ENCODE data around the gene TMEM161A. TPM values are rescaled to one million over a fixed set of nuclear protein-coding genes. Genes with fewer than 3 reads are reported as not detected.

TMEM161A gene
- total and polyA plus RNA-seq, 9 of the 15 experiments (the other 6 are each of a cell fraction or from before 2014, with no cell fraction given) = 0.63 to 92.3 (median 38.9) TPM

GRCh38 chr19:19171821-19172532, 33.7 kb upstream of the TMEM161A start (continued):
- no peak for TF ChIP-seq ZBTB43 (CRISPR knock-in tag; IDR thresholded peaks at IDR 0.05)
- TF ChIP-seq E4F1 (CRISPR knock-in tag; IDR thresholded peaks at IDR 0.05; ENCODE audit: borderline replicate concordance) = no peak
- no peak for TF ChIP-seq TRIM25 (IDR thresholded peaks at IDR 0.05; ENCODE audit: borderline replicate concordance)
- TF ChIP-seq SMARCC2 (IDR thresholded peaks at IDR 0.05; ENCODE audit: low read depth) = no peak
- TF ChIP-seq PATZ1 (CRISPR knock-in tag; IDR thresholded peaks at IDR 0.05; ENCODE audit: borderline replicate concordance) = no peak
- no peak for TF ChIP-seq SRSF3 (IDR thresholded peaks at IDR 0.05; ENCODE audit: insufficient read depth, low read length)
- 0 out of 2 replicates have a peak, but pooled peaks have one; percentile 24 for TF ChIP-seq FOXM1 (IDR thresholded peaks at IDR 0.05; ENCODE audit: low read depth)
- TF ChIP-seq FOXM1 (CRISPR knock-in tag; IDR thresholded peaks at IDR 0.05; ENCODE audit: low read depth) = no peak
- no peak for TF ChIP-seq KLF6 (CRISPR knock-in tag; IDR thresholded peaks at IDR 0.05; ENCODE audit: borderline replicate concordance)
- no peak for TF ChIP-seq UBTF (IDR thresholded peaks at IDR 0.05; ENCODE audit: borderline replicate concordance in 1 of 2, low read depth in 2 of 2, low read length in 2 of 2)
- no peak for TF ChIP-seq CBX2 (IDR thresholded peaks at IDR 0.05; ENCODE audit: insufficient read depth, low read length, poor library complexity, severe bottlenecking)
- TF ChIP-seq HIVEP1 (CRISPR knock-in tag; IDR thresholded peaks at IDR 0.05) = no peak
- TF ChIP-seq ZNF655 (CRISPR knock-in tag; IDR thresholded peaks at IDR 0.05) = no peak
- no peak for TF ChIP-seq SMAD2 (IDR thresholded peaks at IDR 0.05; ENCODE audit: low read depth, low read length)
- peak; percentile 92; the same call in 1 of the 2 replicates for TF ChIP-seq CBX1 (IDR thresholded peaks at IDR 0.05; ENCODE audit: low read depth)
